Activated CD8-positive, alpha-beta T cell treated with anti-CD3 and anti-CD28 coated beads for 36 hours (primary cell): ENCODE data around the gene PLCB4. TPM values are rescaled to one million over a fixed set of nuclear protein-coding genes. Genes with fewer than 3 reads are reported as not detected.

ENCODE experiments used
- ATAC-seq: fragments of 200-7000 bp; cut with Tn5 transposase; one replicate; pipeline ENCODE4 v1.10.0; 2021; ENCODE audit warnings: mild to moderate bottlenecking, moderate library complexity
- CTCF ChIA-PET: fragments of 350-600 bp; sonication (Branson Sonifier 250); formaldehyde crosslinking; loops from one replicate; lab custom pipeline; 2021; ENCODE audit warnings: antibody characterized with exemption; lab: Charles Lee
- POLR2A ChIA-PET: fragments of 350-600 bp; sonication (Branson Sonifier 250); formaldehyde crosslinking; loops from one replicate; lab custom pipeline; 2021; ENCODE audit warnings: antibody characterized with exemption; lab: Charles Lee
- DNase-seq: peaks from one replicate; pipeline ENCODE4 v3.0.0-alpha.2; 2020
- H3K27ac Mint-ChIP-seq: one replicate; pipeline ENCODE4 v1.8.0; 2021; ENCODE audit warnings: mild to moderate bottlenecking, mixed read lengths
- H3K27me3 Mint-ChIP-seq: one replicate; pipeline ENCODE4 v1.8.0; 2021; ENCODE audit warnings: mixed read lengths
- H3K36me3 Mint-ChIP-seq: one replicate; pipeline ENCODE4 v1.8.0; 2021; ENCODE audit warnings: low read depth, mixed read lengths
- H3K4me1 Mint-ChIP-seq: one replicate; pipeline ENCODE4 v1.8.0; 2021; ENCODE audit warnings: low read depth, mixed read lengths
- H3K4me3 Mint-ChIP-seq: one replicate; pipeline ENCODE4 v1.8.0; 2021; ENCODE audit warnings: mild to moderate bottlenecking, moderate library complexity, mixed read lengths
- H3K9me3 Mint-ChIP-seq: one replicate; pipeline ENCODE4 v1.8.0; 2021; ENCODE audit warnings: mixed read lengths
- intact Hi-C: fragments of 100-400 bp; cut with micrococcal nuclease; formaldehyde crosslinking; loops from one replicate; pipeline ENCODE4 v1.10.0; 2022
- total RNA-seq, 2 experiments: library from RNA; stranded (reverse); gene quantifications; one replicate each; pipeline ENCODE4 v1.2.3, GENCODE V29; 2021
- TF ChIP-seq, protein P1 (sequence below): fragments of 200-600 bp; IDR thresholded peaks from one replicate; pipeline ENCODE4 v1.8.0; 2022; ENCODE audit warnings: antibody characterized with exemption, mild to moderate bottlenecking

Gene PLCB4
- total RNA-seq, 2 experiments from 2014 or later: not detected

GRCh38 chr20:9156529-9157280 is 87.8 kb downstream of the PLCB4 start:
- no peak overlapping the region for H3K27ac Mint-ChIP-seq
- no peaks in the 10 kb centered on the region for H3K36me3 Mint-ChIP-seq
- ChIA-PET POLR2A (no interaction called here), CTCF (interaction anchor here (0.7 kb wide), 1 partner anchor 404 kb away, joined by 3 read pairs; no protein-coding TSS in a partner anchor)
- no peak for DNase-seq
- peaks cover 5% of the 10 kb centered on the region for H3K9me3 Mint-ChIP-seq
- TF ChIP-seq, protein P1, sequence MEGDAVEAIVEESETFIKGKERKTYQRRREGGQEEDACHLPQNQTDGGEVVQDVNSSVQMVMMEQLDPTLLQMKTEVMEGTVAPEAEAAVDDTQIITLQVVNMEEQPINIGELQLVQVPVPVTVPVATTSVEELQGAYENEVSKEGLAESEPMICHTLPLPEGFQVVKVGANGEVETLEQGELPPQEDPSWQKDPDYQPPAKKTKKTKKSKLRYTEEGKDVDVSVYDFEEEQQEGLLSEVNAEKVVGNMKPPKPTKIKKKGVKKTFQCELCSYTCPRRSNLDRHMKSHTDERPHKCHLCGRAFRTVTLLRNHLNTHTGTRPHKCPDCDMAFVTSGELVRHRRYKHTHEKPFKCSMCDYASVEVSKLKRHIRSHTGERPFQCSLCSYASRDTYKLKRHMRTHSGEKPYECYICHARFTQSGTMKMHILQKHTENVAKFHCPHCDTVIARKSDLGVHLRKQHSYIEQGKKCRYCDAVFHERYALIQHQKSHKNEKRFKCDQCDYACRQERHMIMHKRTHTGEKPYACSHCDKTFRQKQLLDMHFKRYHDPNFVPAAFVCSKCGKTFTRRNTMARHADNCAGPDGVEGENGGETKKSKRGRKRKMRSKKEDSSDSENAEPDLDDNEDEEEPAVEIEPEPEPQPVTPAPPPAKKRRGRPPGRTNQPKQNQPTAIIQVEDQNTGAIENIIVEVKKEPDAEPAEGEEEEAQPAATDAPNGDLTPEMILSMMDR: no peak
- no peak for ATAC-seq
- no peak overlapping the region for H3K4me3 Mint-ChIP-seq
- no peaks in the 10 kb centered on the region for H3K4me1 Mint-ChIP-seq
- no peaks in the 10 kb centered on the region for H3K27me3 Mint-ChIP-seq
- intact Hi-C loops: no loop called here

- ChIA-PET CTCF (no interaction called here), POLR2A (no interaction called here)
- Mint-ChIP-seq H3K4me1 (no peaks in the 10 kb centered on the region), H3K27ac (no peak overlapping the region), H3K9me3 (no peaks in the 10 kb centered on the region), H3K4me3 (no peak overlapping the region), H3K27me3 (no peaks in the 10 kb centered on the region), H3K36me3 (no peaks in the 10 kb centered on the region)
- intact Hi-C loops: no loop called here
- DNase-seq (no peak), ATAC-seq (no peak)
- TF ChIP-seq, protein P1: no peak
These were observed 91.4 kb downstream of the PLCB4 start for GRCh38 chr20:9160331-9160730.

DNA sequence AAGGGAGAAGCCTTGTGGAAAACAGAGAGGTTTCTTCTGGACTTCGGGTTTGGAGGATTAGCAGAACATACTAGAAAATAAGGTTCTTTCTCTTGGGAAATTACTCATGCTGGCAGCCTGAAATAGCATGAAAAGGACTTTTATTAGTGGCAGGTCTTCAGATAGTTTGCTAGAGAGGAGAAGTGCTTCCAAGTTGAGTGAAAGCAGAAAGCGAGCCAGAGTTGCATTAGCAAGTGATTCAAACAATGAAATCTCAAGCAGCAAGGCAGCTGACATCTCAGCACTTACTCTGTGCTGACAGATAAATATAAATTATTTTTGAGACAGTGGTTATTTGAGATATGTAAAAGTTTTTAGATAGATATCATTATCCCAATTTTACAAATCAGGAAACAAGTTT is 91.9 kb downstream of the PLCB4 start:
- no peak for ATAC-seq
- TF ChIP-seq, protein P1: no peak
- Mint-ChIP-seq H3K27me3 (no peaks in the 10 kb centered on the region), H3K36me3 (no peaks in the 10 kb centered on the region), H3K27ac (no peak overlapping the region), H3K4me1 (no peaks in the 10 kb centered on the region), H3K9me3 (no peaks in the 10 kb centered on the region), H3K4me3 (no peak overlapping the region)
- CTCF ChIA-PET: no interaction called here
- POLR2A ChIA-PET: no interaction called here
- DNase-seq: no peak
- intact Hi-C loops: no loop called here

GRCh38 chr20:9161311-9161710 is 92.4 kb downstream of the PLCB4 start:
- ChIA-PET POLR2A (no interaction called here), CTCF (no interaction called here)
- Mint-ChIP-seq H3K36me3 (no peaks in the 10 kb centered on the region), H3K4me3 (no peak overlapping the region), H3K27ac (no peak overlapping the region), H3K4me1 (no peaks in the 10 kb centered on the region), H3K27me3 (no peaks in the 10 kb centered on the region), H3K9me3 (no peaks in the 10 kb centered on the region)
- TF ChIP-seq, protein P1: no peak
- intact Hi-C loops: no loop called here
- ATAC-seq (no peak), DNase-seq (no peak)

DNA sequence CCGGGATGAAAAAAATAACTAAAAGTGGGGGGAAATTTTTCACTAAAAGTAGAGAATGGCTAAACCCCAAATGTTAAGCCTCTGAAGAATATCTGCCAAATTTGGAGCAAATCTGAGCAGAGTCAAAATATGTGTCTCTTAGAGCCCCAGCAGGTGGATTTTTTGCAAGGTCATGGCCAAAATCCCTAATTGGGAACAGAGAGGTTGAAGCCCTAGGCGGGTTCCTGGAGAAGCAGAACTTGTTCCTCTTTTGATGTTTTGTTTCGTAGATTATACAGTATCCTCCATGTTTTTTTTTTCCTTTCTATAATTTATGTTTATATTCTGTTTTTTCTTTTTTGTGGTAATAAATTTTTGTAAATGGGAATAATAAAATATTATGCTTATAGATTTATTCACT is 94.4 kb downstream of the PLCB4 start:
- DNase-seq (no peak), ATAC-seq (no peak)
- Mint-ChIP-seq H3K27ac (no peak overlapping the region), H3K36me3 (no peaks in the 10 kb centered on the region), H3K9me3 (no peaks in the 10 kb centered on the region), H3K4me1 (no peaks in the 10 kb centered on the region), H3K4me3 (no peak overlapping the region), H3K27me3 (no peaks in the 10 kb centered on the region)
- intact Hi-C loops: no loop called here
- CTCF ChIA-PET: no interaction called here
- POLR2A ChIA-PET: no interaction called here
- TF ChIP-seq, protein P1: no peak
